ENCODE results near the gene TOX2.

Gene TOX2

GRCh38 chr20:43947316-43947710 is 32.7 kb downstream of the TOX2 start:
- DNase-seq (ENCODE audit: low read depth) = no peak
- no peak overlapping the region for H3K4me3 ChIP-seq (replicated peaks; ENCODE audit: low read depth, low read length)
- TF ChIP-seq, protein P1, sequence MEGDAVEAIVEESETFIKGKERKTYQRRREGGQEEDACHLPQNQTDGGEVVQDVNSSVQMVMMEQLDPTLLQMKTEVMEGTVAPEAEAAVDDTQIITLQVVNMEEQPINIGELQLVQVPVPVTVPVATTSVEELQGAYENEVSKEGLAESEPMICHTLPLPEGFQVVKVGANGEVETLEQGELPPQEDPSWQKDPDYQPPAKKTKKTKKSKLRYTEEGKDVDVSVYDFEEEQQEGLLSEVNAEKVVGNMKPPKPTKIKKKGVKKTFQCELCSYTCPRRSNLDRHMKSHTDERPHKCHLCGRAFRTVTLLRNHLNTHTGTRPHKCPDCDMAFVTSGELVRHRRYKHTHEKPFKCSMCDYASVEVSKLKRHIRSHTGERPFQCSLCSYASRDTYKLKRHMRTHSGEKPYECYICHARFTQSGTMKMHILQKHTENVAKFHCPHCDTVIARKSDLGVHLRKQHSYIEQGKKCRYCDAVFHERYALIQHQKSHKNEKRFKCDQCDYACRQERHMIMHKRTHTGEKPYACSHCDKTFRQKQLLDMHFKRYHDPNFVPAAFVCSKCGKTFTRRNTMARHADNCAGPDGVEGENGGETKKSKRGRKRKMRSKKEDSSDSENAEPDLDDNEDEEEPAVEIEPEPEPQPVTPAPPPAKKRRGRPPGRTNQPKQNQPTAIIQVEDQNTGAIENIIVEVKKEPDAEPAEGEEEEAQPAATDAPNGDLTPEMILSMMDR (IDR thresholded peaks at IDR 0.05; ENCODE audit: low read length, missing control alignments) = no peak

DNA sequence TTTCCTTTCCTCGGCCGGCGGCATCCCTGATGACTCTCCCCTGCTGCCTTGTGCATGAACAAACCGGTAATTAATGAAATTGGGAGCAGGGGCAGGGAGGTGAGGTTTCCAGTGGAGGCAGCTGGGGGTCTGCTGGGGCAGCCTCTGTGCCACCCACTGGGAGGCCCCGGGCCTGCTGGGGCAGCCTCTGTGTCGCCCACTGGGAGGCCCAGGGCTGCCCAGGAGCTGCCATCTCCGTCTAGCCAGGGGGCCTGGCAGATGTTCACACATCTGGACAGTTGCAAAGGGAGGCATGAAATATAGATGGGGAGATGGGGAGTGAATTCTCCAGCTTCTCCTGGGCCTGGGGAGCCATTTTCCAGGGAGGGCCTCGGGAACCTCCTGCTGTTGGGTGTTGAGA is 33.8 kb downstream of the TOX2 start:
- TF ChIP-seq, protein P1 (IDR thresholded peaks at IDR 0.05; ENCODE audit: low read length, missing control alignments) = no peak
- DNase-seq (ENCODE audit: low read depth) = no peak
- H3K4me3 ChIP-seq (replicated peaks; ENCODE audit: low read depth, low read length) = no peak overlapping the region

DNA sequence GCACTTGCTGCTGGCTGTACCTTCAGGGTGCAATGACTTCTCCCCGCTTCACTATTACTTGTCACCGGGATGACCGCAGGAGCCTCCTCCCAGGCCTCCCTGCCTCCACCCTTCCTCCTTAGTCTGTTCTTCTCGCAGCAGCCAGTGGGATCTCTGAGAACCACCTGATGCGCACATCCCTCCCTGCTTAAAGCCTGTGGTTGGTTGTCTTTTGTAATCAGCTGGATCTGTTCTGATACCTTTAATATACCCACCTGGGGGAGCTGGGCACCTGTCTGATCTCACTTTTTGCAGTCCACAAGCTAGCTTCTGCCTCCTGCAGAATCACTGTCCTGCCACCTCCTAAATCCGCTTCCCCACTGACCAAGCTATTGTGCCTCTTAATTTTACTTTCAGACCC is 34.6 kb downstream of the TOX2 start:
- no peak for DNase-seq (ENCODE audit: low read depth)
- TF ChIP-seq, protein P1 (IDR thresholded peaks at IDR 0.05; ENCODE audit: low read length, missing control alignments) = no peak
- no peak overlapping the region for H3K4me3 ChIP-seq (replicated peaks; ENCODE audit: low read depth, low read length)

DNA sequence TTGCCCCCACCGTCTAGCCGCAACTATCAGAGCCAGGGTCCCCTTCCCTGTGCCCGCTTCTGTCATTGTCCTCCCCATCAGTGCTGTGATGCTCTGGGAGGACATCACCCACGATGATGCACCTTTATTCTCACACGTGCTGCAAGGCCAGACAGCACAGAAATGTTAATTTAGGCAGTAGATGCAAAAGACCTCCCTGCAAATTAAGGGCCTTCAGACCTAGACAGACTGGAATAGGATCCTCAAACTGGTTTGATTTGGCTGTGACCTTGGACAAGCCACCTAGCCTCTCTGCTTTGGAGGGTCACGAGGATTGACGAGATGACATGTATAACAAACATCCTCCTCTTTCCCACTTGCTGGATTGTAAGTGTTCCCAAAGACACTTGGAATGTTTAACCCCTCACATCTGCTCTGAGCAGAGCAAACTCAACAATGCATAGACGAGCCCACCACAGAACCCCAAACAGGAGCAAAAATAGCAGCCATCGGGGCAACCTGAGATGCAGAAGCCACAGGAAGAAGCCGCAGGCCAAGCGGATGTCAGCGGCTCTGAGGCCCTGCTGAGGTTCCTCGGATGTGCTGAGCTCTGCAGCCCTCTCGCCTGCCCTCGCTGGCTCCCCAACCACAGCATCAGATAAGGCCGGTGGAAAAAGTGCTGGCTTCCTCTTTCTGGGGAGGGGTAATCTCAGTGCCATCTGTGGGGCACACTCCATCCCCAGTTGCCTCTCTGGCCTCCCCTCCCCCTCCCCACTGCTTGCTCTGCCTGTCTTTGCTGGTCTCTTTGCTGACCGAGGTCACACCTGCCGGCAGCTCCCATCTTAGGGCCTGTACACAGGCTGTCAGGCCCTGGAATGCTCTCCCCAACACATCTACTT is 35.3 kb downstream of the TOX2 start:
- TF ChIP-seq, protein P1 (IDR thresholded peaks at IDR 0.05; ENCODE audit: low read length, missing control alignments) = no peak
- DNase-seq (ENCODE audit: low read depth) = no peak
- no peak overlapping the region for H3K4me3 ChIP-seq (replicated peaks; ENCODE audit: low read depth, low read length)

DNA sequence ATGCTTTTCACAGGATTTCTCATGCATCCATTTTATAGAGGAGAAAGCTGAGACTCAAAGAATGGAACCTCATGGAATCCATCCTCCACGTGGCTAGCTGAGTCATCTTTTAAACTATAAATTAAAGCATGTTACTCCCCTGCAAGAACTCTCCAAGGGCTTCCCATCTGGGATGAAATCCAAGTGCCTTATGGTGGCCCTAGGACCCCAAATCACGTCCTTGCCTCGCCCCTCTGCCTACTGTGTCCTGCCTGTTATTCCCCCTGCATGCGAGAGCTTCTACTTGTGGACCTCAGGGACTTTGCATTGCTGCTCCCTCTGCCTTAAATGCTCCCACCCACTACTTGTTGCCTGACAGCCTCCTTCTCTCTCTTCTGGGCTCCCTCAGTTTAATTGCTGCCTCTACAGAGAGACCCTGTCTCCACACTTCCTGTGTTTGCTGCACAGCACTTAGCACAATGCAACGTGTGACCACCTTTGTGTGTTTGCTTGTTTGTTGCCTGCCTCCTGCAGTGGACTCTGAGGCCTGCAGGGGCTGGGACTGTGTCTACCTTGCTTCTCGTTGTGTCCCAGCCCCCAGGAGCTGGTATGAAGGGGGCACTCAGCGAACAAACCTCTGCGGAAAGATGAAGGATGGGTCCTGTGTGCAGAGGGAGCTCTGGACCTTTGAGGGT is 39.4 kb downstream of the TOX2 start:
- DNase-seq (ENCODE audit: low read depth) = no peak
- TF ChIP-seq, protein P1 (IDR thresholded peaks at IDR 0.05; ENCODE audit: low read length, missing control alignments) = no peak
- no peak overlapping the region for H3K4me3 ChIP-seq (replicated peaks; ENCODE audit: low read depth, low read length)

GRCh38 chr20:43954704-43955061 is 40.0 kb downstream of the TOX2 start:
- no peak overlapping the region for H3K4me3 ChIP-seq (replicated peaks; ENCODE audit: low read depth, low read length)
- DNase-seq (ENCODE audit: low read depth) = no peak
- TF ChIP-seq, protein P1 (IDR thresholded peaks at IDR 0.05; ENCODE audit: low read length, missing control alignments) = no peak
